ENCODE data around the gene YPEL4.

Gene YPEL4

DNA sequence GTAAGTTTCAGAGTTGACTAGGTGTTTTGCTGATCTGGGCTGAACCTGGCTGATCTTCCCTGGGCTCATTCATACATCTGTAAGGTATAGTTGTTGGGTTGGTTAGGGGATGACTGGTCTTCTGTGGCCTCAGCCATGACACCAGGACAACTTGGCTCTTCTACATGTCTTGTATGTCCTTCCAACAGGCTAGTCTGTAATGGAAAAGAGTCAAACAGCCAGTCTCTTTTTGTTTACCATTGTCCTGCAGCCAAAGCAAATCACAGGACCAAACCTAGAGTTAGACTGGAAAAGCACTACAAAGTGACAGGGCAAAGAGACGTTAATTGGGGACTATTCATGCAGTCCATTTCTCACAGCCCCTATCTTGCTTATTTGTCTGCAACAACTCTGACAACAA, 34.4 kb downstream of the YPEL4 start:
- in situ Hi-C loops (cut with MboI; ENCODE audit: low pct_unique_long_range_greater_than_20kb, low sequenced_read_pairs, unreplicated experiment), result no loop called here
- no peak for DNase-seq (ENCODE audit: low spot score)
- TF ChIP-seq, protein P1, sequence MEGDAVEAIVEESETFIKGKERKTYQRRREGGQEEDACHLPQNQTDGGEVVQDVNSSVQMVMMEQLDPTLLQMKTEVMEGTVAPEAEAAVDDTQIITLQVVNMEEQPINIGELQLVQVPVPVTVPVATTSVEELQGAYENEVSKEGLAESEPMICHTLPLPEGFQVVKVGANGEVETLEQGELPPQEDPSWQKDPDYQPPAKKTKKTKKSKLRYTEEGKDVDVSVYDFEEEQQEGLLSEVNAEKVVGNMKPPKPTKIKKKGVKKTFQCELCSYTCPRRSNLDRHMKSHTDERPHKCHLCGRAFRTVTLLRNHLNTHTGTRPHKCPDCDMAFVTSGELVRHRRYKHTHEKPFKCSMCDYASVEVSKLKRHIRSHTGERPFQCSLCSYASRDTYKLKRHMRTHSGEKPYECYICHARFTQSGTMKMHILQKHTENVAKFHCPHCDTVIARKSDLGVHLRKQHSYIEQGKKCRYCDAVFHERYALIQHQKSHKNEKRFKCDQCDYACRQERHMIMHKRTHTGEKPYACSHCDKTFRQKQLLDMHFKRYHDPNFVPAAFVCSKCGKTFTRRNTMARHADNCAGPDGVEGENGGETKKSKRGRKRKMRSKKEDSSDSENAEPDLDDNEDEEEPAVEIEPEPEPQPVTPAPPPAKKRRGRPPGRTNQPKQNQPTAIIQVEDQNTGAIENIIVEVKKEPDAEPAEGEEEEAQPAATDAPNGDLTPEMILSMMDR (IDR thresholded peaks at IDR 0.05; ENCODE audit: extremely low read depth, insufficient read depth, missing control alignments), result no peak

GRCh38 chr11:57614234-57614772, 35.4 kb downstream of the YPEL4 start:
- no peak for DNase-seq (ENCODE audit: low spot score)
- in situ Hi-C loops (cut with MboI; ENCODE audit: low pct_unique_long_range_greater_than_20kb, low sequenced_read_pairs, unreplicated experiment), result no loop called here

DNA sequence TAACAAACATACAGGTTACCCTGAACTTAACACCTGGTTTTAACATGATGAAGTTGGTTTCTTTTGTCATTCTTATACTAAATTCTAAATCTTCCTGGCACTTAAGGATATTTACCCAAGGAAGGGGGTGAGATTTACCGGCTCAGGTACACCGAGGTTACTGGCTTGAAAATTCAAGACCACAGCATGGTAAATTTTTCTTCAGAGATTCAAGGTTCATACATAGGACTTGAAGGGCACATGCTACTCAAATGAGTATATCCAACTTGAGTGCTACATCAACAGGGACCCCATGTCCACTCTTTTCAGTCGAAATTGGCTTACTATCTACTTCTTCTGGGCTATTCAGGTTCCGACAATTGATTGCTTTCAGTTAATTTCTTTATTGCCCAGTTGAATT, 39.5 kb downstream of the YPEL4 start:
- DNase-seq (ENCODE audit: low spot score), result no peak
- TF ChIP-seq, protein P1 (IDR thresholded peaks at IDR 0.05; ENCODE audit: extremely low read depth, insufficient read depth, missing control alignments), result no peak
- in situ Hi-C loops (cut with MboI; ENCODE audit: low pct_unique_long_range_greater_than_20kb, low sequenced_read_pairs, unreplicated experiment), result no loop called here

More at GRCh38 chr11:57614234-57614772, 35.4 kb downstream of the YPEL4 start:
- TF ChIP-seq, protein P1 (IDR thresholded peaks at IDR 0.05; ENCODE audit: extremely low read depth, insufficient read depth, missing control alignments), result no peak

GRCh38 chr11:57605028-57605420, 44.7 kb downstream of the YPEL4 start:
- in situ Hi-C loops (cut with MboI; ENCODE audit: low pct_unique_long_range_greater_than_20kb, low sequenced_read_pairs, unreplicated experiment), result no loop called here
- TF ChIP-seq, protein P1 (IDR thresholded peaks at IDR 0.05; ENCODE audit: extremely low read depth, insufficient read depth, missing control alignments), result no peak
- no peak for DNase-seq (ENCODE audit: low spot score)

GRCh38 chr11:57604296-57605027, 45.2 kb downstream of the YPEL4 start:
- TF ChIP-seq, protein P1 (IDR thresholded peaks at IDR 0.05; ENCODE audit: extremely low read depth, insufficient read depth, missing control alignments), result no peak
- in situ Hi-C loops (cut with MboI; ENCODE audit: low pct_unique_long_range_greater_than_20kb, low sequenced_read_pairs, unreplicated experiment), result no loop called here

DNA sequence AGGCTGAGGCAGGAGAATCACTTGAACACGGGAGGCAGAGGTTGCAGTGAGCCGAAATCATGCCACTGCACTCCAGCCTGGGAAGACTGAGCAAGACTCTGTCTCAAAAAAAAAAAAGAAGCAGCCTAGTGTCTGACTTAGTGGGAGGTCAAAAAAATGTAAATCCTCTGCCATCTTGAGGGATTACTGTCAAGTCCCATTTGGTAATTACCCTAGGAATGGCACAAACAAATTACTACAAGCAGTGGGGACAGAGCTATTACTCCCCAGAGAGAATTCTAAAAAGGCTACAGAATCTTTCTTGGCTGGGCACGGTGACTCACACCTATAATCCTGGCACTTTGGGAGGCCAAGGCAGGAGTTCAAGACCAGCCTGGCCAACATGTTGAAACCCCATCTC, 48.4 kb downstream of the YPEL4 start:
- DNase-seq (ENCODE audit: low spot score), result no peak
- in situ Hi-C loops (cut with MboI; ENCODE audit: low pct_unique_long_range_greater_than_20kb, low sequenced_read_pairs, unreplicated experiment), result no loop called here
- TF ChIP-seq, protein P1 (IDR thresholded peaks at IDR 0.05; ENCODE audit: extremely low read depth, insufficient read depth, missing control alignments), result no peak

More at GRCh38 chr11:57604296-57605027, 45.2 kb downstream of the YPEL4 start:
- DNase-seq (ENCODE audit: low spot score), result no peak

All from GM13977 (cell line).